GM21390 (cell line): ENCODE measurements around the gene MLLT6.

Experiments
- ATAC-seq: cut with Tn5 transposase; IDR thresholded peaks from one replicate; pipeline ENCODE4 v1.9.1; 2021; ENCODE audit not compliant: unreplicated experiment

The MLLT6 gene

DNA sequence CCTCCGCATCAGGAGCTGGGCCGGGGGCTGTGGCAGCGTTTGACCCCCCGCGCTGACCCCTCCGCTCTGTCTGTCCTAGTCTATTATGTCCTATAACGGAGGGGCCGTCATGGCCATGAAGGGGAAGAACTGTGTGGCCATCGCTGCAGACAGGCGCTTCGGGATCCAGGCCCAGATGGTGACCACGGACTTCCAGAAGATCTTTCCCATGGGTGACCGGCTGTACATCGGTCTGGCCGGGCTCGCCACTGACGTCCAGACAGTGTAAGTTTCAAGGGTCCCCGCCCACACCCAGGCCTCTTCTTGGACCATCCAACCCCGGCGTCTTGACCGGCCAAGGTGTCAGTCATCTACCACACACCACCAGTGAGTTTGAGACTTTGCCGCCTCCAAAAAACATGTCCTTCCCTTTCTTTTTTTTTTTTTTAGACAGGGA, 48.0 kb downstream of the MLLT6 start:
- ATAC-seq = no peak

DNA sequence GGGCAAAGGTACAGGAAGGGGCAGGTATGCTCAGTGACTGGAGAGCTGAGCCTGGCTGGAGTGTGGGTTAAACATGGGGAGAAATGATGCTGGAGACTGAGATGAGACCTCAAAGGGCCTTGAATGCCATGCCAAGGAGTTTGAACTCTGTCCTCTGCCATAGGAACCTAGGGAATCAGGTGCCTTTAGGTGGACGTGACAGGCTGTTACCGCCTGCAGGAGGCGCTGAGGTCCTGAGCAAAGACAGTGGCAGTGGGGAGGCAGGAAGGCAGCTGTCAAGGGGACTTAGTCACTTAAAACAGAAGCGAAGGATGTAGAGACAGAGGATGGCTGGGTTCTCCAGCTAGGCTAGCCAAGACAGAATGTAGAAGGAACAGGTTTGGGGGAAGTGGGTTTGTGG, 56.5 kb downstream of the MLLT6 start:
- ATAC-seq = no peak

DNA sequence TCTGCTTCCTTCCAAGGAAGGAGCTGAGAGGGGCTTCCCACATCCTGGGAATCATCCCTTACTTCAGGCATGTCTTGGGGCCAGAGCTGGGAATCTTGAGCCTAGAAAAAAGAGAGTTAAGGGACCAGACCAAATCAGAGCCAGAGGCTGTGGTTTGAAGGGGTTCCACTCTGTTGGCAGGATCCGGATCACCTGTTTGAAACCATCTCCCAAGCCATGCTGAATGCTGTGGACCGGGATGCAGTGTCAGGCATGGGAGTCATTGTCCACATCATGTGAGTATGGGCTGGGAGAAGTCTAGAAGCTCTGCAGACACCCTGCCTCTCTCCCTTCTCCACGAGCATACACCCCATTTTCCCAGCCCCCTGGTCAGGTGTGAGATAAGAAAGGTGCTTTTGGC, 57.2 kb downstream of the MLLT6 start:
- ATAC-seq = no peak

DNA sequence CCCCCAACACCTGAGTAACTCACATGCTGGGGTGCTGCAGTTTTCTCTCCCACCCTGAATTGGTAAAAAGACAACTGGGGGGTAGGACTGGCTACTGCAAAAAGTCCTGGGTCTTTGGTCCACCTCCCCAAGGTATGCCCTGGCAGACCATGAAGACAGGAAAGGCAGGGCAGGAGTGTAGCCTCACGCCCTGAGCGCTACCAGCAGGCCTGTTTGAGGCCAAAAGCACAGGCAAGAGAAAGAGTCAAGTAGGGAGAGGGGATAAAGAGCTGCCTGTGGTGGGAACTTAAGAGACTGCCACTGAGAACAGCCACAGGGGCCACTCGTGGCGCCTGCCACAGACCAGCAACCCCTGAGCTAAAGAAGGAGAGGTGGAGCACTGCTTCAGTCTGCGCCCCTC, 61.3 kb downstream of the MLLT6 start:
- no peak for ATAC-seq

DNA sequence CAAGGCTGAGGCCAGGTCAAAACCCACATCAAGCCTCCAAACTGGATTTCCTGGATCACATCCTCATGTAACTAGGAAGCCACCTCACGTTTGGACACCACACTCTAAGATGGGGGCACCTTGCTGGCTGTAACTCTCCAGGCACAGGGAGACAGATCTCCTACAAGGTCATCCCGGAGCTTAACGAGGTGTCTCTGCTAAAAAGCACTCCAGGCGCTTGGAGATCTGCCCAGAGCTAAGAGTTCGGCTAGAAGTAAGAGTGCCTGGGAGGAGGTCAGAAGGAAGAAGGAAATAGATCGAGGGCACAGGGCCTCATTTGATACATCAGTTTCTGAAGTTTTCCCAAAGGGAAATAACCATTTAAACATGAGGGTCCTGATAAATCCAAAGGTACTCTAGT, 63.3 kb downstream of the MLLT6 start:
- no peak for ATAC-seq

GRCh38 chr17:38773258-38773657, 68.2 kb downstream of the MLLT6 start:
- no peak for ATAC-seq

GRCh38 chr17:38777641-38778250, 72.7 kb downstream of the MLLT6 start:
- ATAC-seq = no peak
